IgD-negative memory B cell (primary cell): ENCODE data around the gene CACNB2. TPM values are rescaled to one million over a fixed set of nuclear protein-coding genes. Genes with fewer than 3 reads are reported as not detected.

Experiments used
- H3K27ac Mint-ChIP-seq, 3 donors: one replicate each; pipeline ENCODE4 v1.8.0; 2020 to 2022; ENCODE audit warnings: mild to moderate bottlenecking in 3 of 3, mixed read lengths in 3 of 3, moderate library complexity in 1 of 3
- H3K27me3 Mint-ChIP-seq: one replicate; pipeline ENCODE4 v1.8.0; 2021; ENCODE audit warnings: mixed read lengths
- H3K36me3 Mint-ChIP-seq: one replicate; pipeline ENCODE4 v1.8.0; 2020; ENCODE audit warnings: mild to moderate bottlenecking, mixed read lengths
- H3K4me1 Mint-ChIP-seq, 3 donors: one replicate each; pipeline ENCODE4 v1.8.0; 2020 to 2022; ENCODE audit warnings: mixed read lengths in 3 of 3, mild to moderate bottlenecking in 1 of 3
- H3K4me3 Mint-ChIP-seq, 4 donors: one replicate each; pipeline ENCODE4 v1.8.0; 2020 to 2022; ENCODE audit warnings: mild to moderate bottlenecking in 4 of 4, mixed read lengths in 4 of 4, moderate library complexity in 3 of 4
- H3K9me3 Mint-ChIP-seq, 3 donors: one replicate each; pipeline ENCODE4 v1.8.0; 2020 to 2021; ENCODE audit warnings: mixed read lengths in 3 of 3, mild to moderate bottlenecking in 1 of 3
- polyA plus RNA-seq: library from polyadenylated mRNA; unstranded; fragments of 300-500 nt; fragmentation: Illumina TruSeq; gene quantifications from one replicate; pipeline ENCODE4 v1.2.3, GENCODE V29; 2021

The CACNB2 gene
- polyA plus RNA-seq, 1 donor from 2014 or later = 0.79 TPM

GRCh38 chr10:18367840-18368239, 227.6 kb downstream of the CACNB2 start:
- Mint-ChIP-seq H3K4me1 (no peaks in the 10 kb centered on the region), H3K36me3 (no peaks in the 10 kb centered on the region), H3K9me3 (peaks cover 0 to 2% (median 2%) of the 10 kb centered on the region in 3 donors), H3K27ac (no peak overlapping the region), H3K4me3 (no peak overlapping the region), H3K27me3 (peaks cover 3% of the 10 kb centered on the region)

- Mint-ChIP-seq H3K4me3 (no peak overlapping the region), H3K36me3 (no peaks in the 10 kb centered on the region), H3K4me1 (no peaks in the 10 kb centered on the region), H3K9me3 (peaks cover 0 to 2% (median 2%) of the 10 kb centered on the region in 3 donors), H3K27me3 (no peaks in the 10 kb centered on the region), H3K27ac (no peak overlapping the region)
Measured at GRCh38 chr10:18368273-18368672, 228.0 kb downstream of the CACNB2 start.

- Mint-ChIP-seq H3K9me3 (peaks cover 0 to 2% (median 2%) of the 10 kb centered on the region in 3 donors), H3K27me3 (no peaks in the 10 kb centered on the region), H3K4me3 (no peak overlapping the region), H3K4me1 (no peaks in the 10 kb centered on the region), H3K36me3 (no peaks in the 10 kb centered on the region), H3K27ac (no peak overlapping the region)
Measured at GRCh38 chr10:18368682-18369081, 228.5 kb downstream of the CACNB2 start.

- Mint-ChIP-seq H3K9me3 (peaks cover 0 to 2% (median 0%) of the 10 kb centered on the region in 3 donors), H3K27ac (no peak overlapping the region), H3K4me3 (no peak overlapping the region), H3K4me1 (no peaks in the 10 kb centered on the region), H3K27me3 (no peaks in the 10 kb centered on the region), H3K36me3 (no peaks in the 10 kb centered on the region)
Measured at GRCh38 chr10:18369859-18370473, 229.7 kb downstream of the CACNB2 start.

- Mint-ChIP-seq H3K27me3 (no peaks in the 10 kb centered on the region), H3K27ac (no peak overlapping the region), H3K4me1 (no peaks in the 10 kb centered on the region), H3K4me3 (no peak overlapping the region), H3K36me3 (no peaks in the 10 kb centered on the region), H3K9me3 (peaks cover 1 to 3% (median 2%) of the 10 kb centered on the region in 3 donors)
Measured at GRCh38 chr10:18376650-18377049, 236.4 kb downstream of the CACNB2 start.

- no peaks in the 10 kb centered on the region for H3K36me3 Mint-ChIP-seq
- no peaks in the 10 kb centered on the region for H3K27me3 Mint-ChIP-seq
- no peak overlapping the region for H3K27ac Mint-ChIP-seq
Measured at GRCh38 chr10:18377898-18378297, 237.7 kb downstream of the CACNB2 start.

GRCh38 chr10:18378766-18379165, 238.5 kb downstream of the CACNB2 start:
- Mint-ChIP-seq H3K27ac (no peak overlapping the region), H3K9me3 (peaks cover 0 to 3% (median 1%) of the 10 kb centered on the region in 3 donors), H3K36me3 (no peaks in the 10 kb centered on the region), H3K4me3 (no peak overlapping the region), H3K27me3 (no peaks in the 10 kb centered on the region), H3K4me1 (no peaks in the 10 kb centered on the region)

More at GRCh38 chr10:18377898-18378297, 237.7 kb downstream of the CACNB2 start:
- H3K4me3 Mint-ChIP-seq = no peak overlapping the region
- H3K9me3 Mint-ChIP-seq = peaks cover 0 to 3% (median 1%) of the 10 kb centered on the region in 3 donors
- no peaks in the 10 kb centered on the region for H3K4me1 Mint-ChIP-seq

GRCh38 chr10:18381679-18382078, 241.5 kb downstream of the CACNB2 start:
- H3K36me3 Mint-ChIP-seq = no peaks in the 10 kb centered on the region
- H3K27ac Mint-ChIP-seq = no peak overlapping the region
- H3K9me3 Mint-ChIP-seq = peaks cover 0 to 1% (median 0%) of the 10 kb centered on the region in 3 donors
- H3K27me3 Mint-ChIP-seq = no peaks in the 10 kb centered on the region
- no peak overlapping the region for H3K4me3 Mint-ChIP-seq
- H3K4me1 Mint-ChIP-seq = peaks cover 0 to 1% (median 0%) of the 10 kb centered on the region in 3 donors

- no peak overlapping the region for H3K27ac Mint-ChIP-seq
- no peaks in the 10 kb centered on the region for H3K36me3 Mint-ChIP-seq
- no peaks in the 10 kb centered on the region for H3K9me3 Mint-ChIP-seq
Measured at GRCh38 chr10:18397906-18398305, 257.7 kb downstream of the CACNB2 start.

GRCh38 chr10:18399158-18399557, 258.9 kb downstream of the CACNB2 start:
- H3K36me3 Mint-ChIP-seq = no peaks in the 10 kb centered on the region
- peak overlapping the region in 1 of 3 donors; percentile 26 for H3K27ac Mint-ChIP-seq
- no peak overlapping the region for H3K4me3 Mint-ChIP-seq
- no peaks in the 10 kb centered on the region for H3K9me3 Mint-ChIP-seq
- H3K4me1 Mint-ChIP-seq = peaks cover 0 to 3% (median 0%) of the 10 kb centered on the region in 3 donors
- peaks cover 10% of the 10 kb centered on the region for H3K27me3 Mint-ChIP-seq

More at GRCh38 chr10:18397906-18398305, 257.7 kb downstream of the CACNB2 start:
- Mint-ChIP-seq H3K27me3 (peaks cover 10% of the 10 kb centered on the region), H3K4me1 (peaks cover 0 to 3% (median 0%) of the 10 kb centered on the region in 3 donors), H3K4me3 (no peak overlapping the region)

GRCh38 chr10:18400201-18400905, 260.1 kb downstream of the CACNB2 start:
- Mint-ChIP-seq H3K4me3 (no peak overlapping the region), H3K27ac (no peak overlapping the region), H3K27me3 (peaks cover 10% of the 10 kb centered on the region), H3K9me3 (no peaks in the 10 kb centered on the region), H3K36me3 (no peaks in the 10 kb centered on the region), H3K4me1 (peaks cover 0 to 3% (median 0%) of the 10 kb centered on the region in 3 donors)

- no peak overlapping the region for H3K4me3 Mint-ChIP-seq
- H3K4me1 Mint-ChIP-seq = peaks cover 0 to 3% (median 0%) of the 10 kb centered on the region in 3 donors
Measured at GRCh38 chr10:18400906-18401245, 260.7 kb downstream of the CACNB2 start.

GRCh38 chr10:18401416-18402195, 261.4 kb downstream of the CACNB2 start:
- peaks cover 0 to 3% (median 0%) of the 10 kb centered on the region in 3 donors for H3K4me1 Mint-ChIP-seq
- H3K4me3 Mint-ChIP-seq = no peak overlapping the region
- H3K27ac Mint-ChIP-seq = no peak overlapping the region
- H3K27me3 Mint-ChIP-seq = peaks cover 10% of the 10 kb centered on the region
- H3K36me3 Mint-ChIP-seq = no peaks in the 10 kb centered on the region
- no peaks in the 10 kb centered on the region for H3K9me3 Mint-ChIP-seq

More at GRCh38 chr10:18400906-18401245, 260.7 kb downstream of the CACNB2 start:
- Mint-ChIP-seq H3K27me3 (peaks cover 10% of the 10 kb centered on the region), H3K36me3 (no peaks in the 10 kb centered on the region), H3K9me3 (no peaks in the 10 kb centered on the region), H3K27ac (no peak overlapping the region)

GRCh38 chr10:18402853-18403252, 262.6 kb downstream of the CACNB2 start:
- peaks cover 0 to 3% (median 0%) of the 10 kb centered on the region in 3 donors for H3K4me1 Mint-ChIP-seq
- H3K27ac Mint-ChIP-seq = no peak overlapping the region
- H3K36me3 Mint-ChIP-seq = no peaks in the 10 kb centered on the region
- H3K4me3 Mint-ChIP-seq = no peak overlapping the region
- peaks cover 10% of the 10 kb centered on the region for H3K27me3 Mint-ChIP-seq
- H3K9me3 Mint-ChIP-seq = no peaks in the 10 kb centered on the region

GRCh38 chr10:18404530-18404929, 264.3 kb downstream of the CACNB2 start:
- Mint-ChIP-seq H3K4me1 (peaks cover 0 to 3% (median 0%) of the 10 kb centered on the region in 3 donors), H3K36me3 (no peaks in the 10 kb centered on the region), H3K9me3 (no peaks in the 10 kb centered on the region), H3K4me3 (no peak overlapping the region), H3K27me3 (peaks cover 6% of the 10 kb centered on the region), H3K27ac (no peak overlapping the region)
